Mesenchymal stem cell (in vitro differentiated cells and primary cell): ENCODE data around the gene ACSF2.

ENCODE experiments used
- DNase-seq: peaks from one replicate; pipeline ENCODE4 v3.0.0-alpha.2; 2013
- H2AFZ ChIP-seq: one replicate; pipeline ENCODE4 v1.6.1; 2013; ENCODE audit warnings: low read depth, mild to moderate bottlenecking, control low read depth, inconsistent platforms, low read length, moderate library complexity
- H2AK5ac ChIP-seq: 2 replicates; pipeline ENCODE4 v1.6.1; 2013; ENCODE audit warnings: low read length, moderate library complexity, mild to moderate bottlenecking, inconsistent platforms; ENCODE audit not compliant: severe bottlenecking
- H2BK120ac ChIP-seq: one replicate; pipeline ENCODE4 v1.6.1; 2013; ENCODE audit warnings: low read depth, mild to moderate bottlenecking, inconsistent platforms, low read length, moderate library complexity
- H2BK12ac ChIP-seq, 2 experiments: one replicate each; pipeline ENCODE4 v1.6.1; 2013; ENCODE audit warnings: inconsistent platforms in 2 of 2, low read length in 2 of 2, mild to moderate bottlenecking in 2 of 2, moderate library complexity in 2 of 2, control low read depth in 1 of 2
- H2BK15ac ChIP-seq: one replicate; pipeline ENCODE4 v1.6.1; 2013; ENCODE audit warnings: mild to moderate bottlenecking, low read depth, inconsistent platforms; ENCODE audit not compliant: poor library complexity, severe bottlenecking
- H2BK5ac ChIP-seq: 2 replicates; pipeline ENCODE4 v1.6.1; 2013; ENCODE audit warnings: low read depth, mild to moderate bottlenecking, low read length, control low read depth, inconsistent platforms; ENCODE audit not compliant: poor library complexity, severe bottlenecking
- H3K14ac ChIP-seq, 2 experiments: one replicate each; pipeline ENCODE4 v1.6.1; 2013; ENCODE audit warnings: inconsistent platforms in 2 of 2, low read length in 2 of 2, control low read depth in 1 of 2, mild to moderate bottlenecking in 1 of 2, moderate library complexity in 1 of 2
- H3K18ac ChIP-seq, 2 experiments: one replicate each; pipeline ENCODE4 v1.6.1; 2013; ENCODE audit warnings: inconsistent platforms in 2 of 2, low read length in 2 of 2, control low read depth in 1 of 2, low read depth in 1 of 2, mild to moderate bottlenecking in 1 of 2
- H3K23ac ChIP-seq, 2 experiments: one replicate each; pipeline ENCODE4 v1.6.1; 2013; ENCODE audit warnings: inconsistent platforms in 2 of 2, low read length in 2 of 2, mild to moderate bottlenecking in 2 of 2, moderate library complexity in 2 of 2, control low read depth in 1 of 2
- H3K27ac ChIP-seq: 2 replicates; pipeline ENCODE4 v1.5.1; 2013; ENCODE audit warnings: mild to moderate bottlenecking, moderate library complexity, low read length, control low read depth, inconsistent platforms; ENCODE audit not compliant: poor library complexity, severe bottlenecking
- H3K27me3 ChIP-seq, 2 experiments: 2 replicates each; pipeline versions ENCODE4 v1.6.1 to v1.7.0; 2013; ENCODE audit warnings: low read length in 2 of 2, mild to moderate bottlenecking in 2 of 2, moderate library complexity in 2 of 2, control low read depth in 1 of 2, inconsistent platforms in 1 of 2; ENCODE audit not compliant: control insufficient read depth in 1 of 2, insufficient read depth in 1 of 2
- H3K36me3 ChIP-seq, 2 experiments: 2 replicates each; pipeline versions ENCODE4 v1.6.1 to v1.7.0; 2013; ENCODE audit warnings: low read length in 2 of 2, control low read depth in 1 of 2, inconsistent platforms in 1 of 2, low read depth in 1 of 2, mild to moderate bottlenecking in 1 of 2; ENCODE audit not compliant: insufficient read depth in 2 of 2, control insufficient read depth in 1 of 2
- H3K4ac ChIP-seq, 2 experiments: one replicate each; pipeline ENCODE4 v1.6.1; 2013; ENCODE audit warnings: inconsistent platforms in 2 of 2, low read length in 2 of 2, mild to moderate bottlenecking in 2 of 2, moderate library complexity in 2 of 2, control low read depth in 1 of 2, low read depth in 1 of 2
- H3K4me1 ChIP-seq: 2 replicates; pipeline ENCODE4 v1.6.1; 2013; ENCODE audit warnings: low read depth, low read length, control low read depth; ENCODE audit not compliant: control insufficient read depth, insufficient read depth
- H3K4me2 ChIP-seq: 2 replicates; pipeline ENCODE4 v1.6.1; 2013; ENCODE audit warnings: low read length, mild to moderate bottlenecking, inconsistent platforms; ENCODE audit not compliant: poor library complexity, severe bottlenecking
- H3K4me3 ChIP-seq, 2 experiments: 2 replicates each; pipeline versions ENCODE4 v1.5.1 to v1.7.0; 2013; ENCODE audit warnings: low read length in 2 of 2, mild to moderate bottlenecking in 2 of 2, control low read depth in 1 of 2, low read depth in 1 of 2; ENCODE audit not compliant: insufficient read depth in 1 of 2
- H3K79me1 ChIP-seq: replicated peaks from 2 replicates; pipeline ENCODE4 v1.6.1; 2013; ENCODE audit warnings: mild to moderate bottlenecking, control low read depth, low read length, inconsistent platforms; ENCODE audit not compliant: poor library complexity, severe bottlenecking
- H3K9ac ChIP-seq: 2 replicates; pipeline ENCODE4 v1.7.0; 2013; ENCODE audit warnings: mild to moderate bottlenecking, low read length, moderate library complexity
- H3K9me3 ChIP-seq: 2 replicates; pipeline ENCODE4 v1.7.0; 2013; ENCODE audit warnings: mild to moderate bottlenecking, low read length; ENCODE audit not compliant: control insufficient read depth
- H4K8ac ChIP-seq: one replicate; pipeline ENCODE4 v1.6.1; 2013; ENCODE audit warnings: inconsistent platforms, mild to moderate bottlenecking, low read length, moderate library complexity
- H4K91ac ChIP-seq: one replicate; pipeline ENCODE4 v1.6.1; 2013; ENCODE audit warnings: mild to moderate bottlenecking, low read length, inconsistent platforms
- WGBS: methylation state at CpG from one replicate; pipeline ENCODE4 v1.1.7; 2013; ENCODE audit warnings: mixed read lengths; 5-methylcytosine and 5-hydroxymethylcytosine counted together

The ACSF2 gene

DNA sequence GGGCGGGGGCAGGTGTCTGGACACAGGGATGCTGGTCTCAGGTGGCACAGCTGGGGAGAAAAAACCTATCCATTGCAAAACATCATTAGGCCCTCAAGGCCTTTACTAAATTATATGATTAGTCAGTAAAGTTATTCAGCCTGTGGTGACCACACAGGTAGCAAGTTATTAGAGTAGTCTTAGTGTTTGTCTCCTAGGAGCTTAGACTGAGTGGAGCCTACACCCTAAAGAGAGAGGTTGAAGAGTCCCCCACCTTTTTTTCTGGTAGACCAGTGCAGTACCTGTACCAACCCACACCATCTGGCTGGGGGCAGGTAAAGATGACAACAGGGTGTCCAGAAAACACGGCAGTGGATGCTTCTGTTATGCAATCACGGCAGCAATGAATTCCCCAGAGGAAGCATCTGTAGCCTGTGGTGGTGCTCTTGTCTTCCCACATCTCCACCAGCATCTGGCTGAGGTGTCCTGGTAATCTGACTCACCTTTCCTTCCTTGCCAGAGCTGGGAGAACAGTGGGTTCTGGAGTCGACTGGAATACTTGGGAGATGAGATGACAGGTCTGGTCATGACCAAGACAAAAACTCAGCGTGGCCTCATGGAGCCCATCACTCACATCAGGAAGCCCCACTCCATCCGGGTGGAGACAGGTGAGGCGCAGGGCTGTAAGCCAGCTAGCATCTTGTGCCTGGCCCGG, 93.3 kb downstream of the ACSF2 start:
- no peak overlapping the region for H3K4ac ChIP-seq
- no peak overlapping the region for H2AFZ ChIP-seq
- 88% methylated on average over 7 of the region's 8 CpGs for WGBS
- no peak overlapping the region for H3K9ac ChIP-seq
- H3K27me3 ChIP-seq, result peaks cover 0 to 6% of the 10 kb centered on the region in 2 experiments
- H4K91ac ChIP-seq, result no peak overlapping the region
- no peak for DNase-seq
- peaks cover 12% of the 10 kb centered on the region for H3K4me1 ChIP-seq
- no peak overlapping the region for H3K4me2 ChIP-seq
- H3K79me1 ChIP-seq, result no peaks in the 10 kb centered on the region
- H3K27ac ChIP-seq, result no peak overlapping the region
- H2BK12ac ChIP-seq, result no peak overlapping the region
- H3K14ac ChIP-seq, result no peak overlapping the region
- H2BK5ac ChIP-seq, result no peak overlapping the region
- no peak overlapping the region for H4K8ac ChIP-seq
- no peaks in the 10 kb centered on the region for H3K36me3 ChIP-seq
- no peak overlapping the region for H3K23ac ChIP-seq
- no peak overlapping the region for H3K4me3 ChIP-seq
- H2BK15ac ChIP-seq, result no peak overlapping the region
- H2BK120ac ChIP-seq, result no peak overlapping the region
- no peak overlapping the region for H3K18ac ChIP-seq
- no peak overlapping the region for H2AK5ac ChIP-seq
- no peaks in the 10 kb centered on the region for H3K9me3 ChIP-seq

DNA sequence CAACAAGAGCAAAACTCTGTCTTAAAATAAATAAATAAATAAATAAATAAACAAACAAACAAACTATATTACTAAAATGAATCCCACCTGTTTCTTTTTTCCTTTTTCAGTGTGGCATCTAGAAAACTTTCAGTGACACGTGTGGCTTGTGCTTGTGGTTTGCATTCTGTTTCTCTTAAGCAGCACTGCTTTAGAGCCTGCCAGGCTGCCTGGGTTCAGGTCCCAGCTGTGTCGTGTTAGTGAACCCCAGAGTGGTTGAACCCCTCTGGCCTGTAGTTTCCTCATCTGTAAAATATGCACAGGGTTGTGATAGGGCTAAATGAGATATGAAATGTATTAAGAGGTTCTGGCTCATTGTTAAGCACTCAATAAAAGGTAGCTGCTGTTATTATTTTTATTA, 94.5 kb downstream of the ACSF2 start:
- Histone ChIP-seq H2AFZ (no peak overlapping the region), H3K9ac (no peak overlapping the region), H3K4ac (no peak overlapping the region), H3K14ac (no peak overlapping the region), H2BK15ac (no peak overlapping the region), H2BK12ac (no peak overlapping the region), H3K18ac (no peak overlapping the region), H2BK5ac (no peak overlapping the region), H3K27me3 (peaks cover 0 to 11% of the 10 kb centered on the region in 2 experiments), H2BK120ac (no peak overlapping the region), H4K91ac (no peak overlapping the region), H3K36me3 (no peaks in the 10 kb centered on the region), H3K27ac (no peak overlapping the region), H3K9me3 (no peaks in the 10 kb centered on the region), H3K4me1 (peaks cover 4% of the 10 kb centered on the region), H3K79me1 (no peaks in the 10 kb centered on the region), H3K4me2 (no peak overlapping the region), H2AK5ac (no peak overlapping the region), H3K4me3 (no peak overlapping the region), H3K23ac (no peak overlapping the region), H4K8ac (no peak overlapping the region)
- WGBS, result 73% methylated on average over 2 of the region's 2 CpGs
- no peak for DNase-seq

- Histone ChIP-seq H3K4me1 (peaks cover 4% of the 10 kb centered on the region), H3K4me2 (no peak overlapping the region), H3K9ac (no peak overlapping the region), H4K8ac (no peak overlapping the region), H3K14ac (no peak overlapping the region), H3K27ac (no peak overlapping the region), H3K4ac (no peak overlapping the region), H3K18ac (no peak overlapping the region), H2AFZ (no peak overlapping the region), H3K4me3 (no peak overlapping the region), H2BK120ac (no peak overlapping the region), H2BK5ac (no peak overlapping the region), H3K27me3 (peaks cover 0 to 11% of the 10 kb centered on the region in 2 experiments), H3K79me1 (no peaks in the 10 kb centered on the region), H3K36me3 (no peaks in the 10 kb centered on the region), H3K23ac (no peak overlapping the region), H2BK15ac (no peak overlapping the region), H2AK5ac (no peak overlapping the region), H3K9me3 (no peaks in the 10 kb centered on the region), H2BK12ac (no peak overlapping the region), H4K91ac (no peak overlapping the region)
- no peak for DNase-seq
- WGBS, result 69% methylated on average over 2 of the region's 2 CpGs
Measured at GRCh38 chr17:50521514-50521913, 95.5 kb downstream of the ACSF2 start.

DNA sequence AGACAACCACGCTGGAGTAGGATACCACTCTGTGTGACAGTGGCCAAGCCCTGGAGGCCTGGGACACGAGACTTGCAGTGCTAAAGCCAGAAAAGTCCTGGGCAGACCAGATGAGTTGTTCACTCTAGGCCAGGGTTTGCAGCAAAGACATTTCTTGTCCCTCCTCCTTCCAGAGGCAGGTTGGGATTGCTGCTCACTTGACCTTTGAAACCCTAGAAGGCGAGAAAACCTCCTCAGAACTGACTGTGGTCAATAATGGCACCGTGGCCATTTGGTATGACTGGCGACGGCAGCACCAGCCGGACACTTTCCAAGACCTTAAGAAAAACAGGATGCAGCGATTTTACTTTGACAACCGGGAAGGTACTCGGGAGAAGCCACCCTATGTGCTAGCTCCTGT, 96.7 kb downstream of the ACSF2 start:
- H3K9me3 ChIP-seq, result no peaks in the 10 kb centered on the region
- no peak overlapping the region for H3K4me3 ChIP-seq
- no peak overlapping the region for H2AFZ ChIP-seq
- no peak overlapping the region for H3K9ac ChIP-seq
- H3K14ac ChIP-seq, result no peak overlapping the region
- peaks cover 10% of the 10 kb centered on the region for H3K4me1 ChIP-seq
- DNase-seq, result no peak
- H3K4ac ChIP-seq, result no peak overlapping the region
- H2BK120ac ChIP-seq, result no peak overlapping the region
- H3K27ac ChIP-seq, result no peak overlapping the region
- no peak overlapping the region for H2BK15ac ChIP-seq
- H3K79me1 ChIP-seq, result no peaks in the 10 kb centered on the region
- no peak overlapping the region for H4K8ac ChIP-seq
- WGBS, result 85% methylated on average over 10 of the region's 10 CpGs
- no peak overlapping the region for H2AK5ac ChIP-seq
- no peak overlapping the region for H2BK5ac ChIP-seq
- no peaks in the 10 kb centered on the region for H3K36me3 ChIP-seq
- H3K18ac ChIP-seq, result no peak overlapping the region
- H3K4me2 ChIP-seq, result no peak overlapping the region
- no peak overlapping the region for H4K91ac ChIP-seq
- H3K27me3 ChIP-seq, result peaks cover 0 to 18% of the 10 kb centered on the region in 2 experiments
- no peak overlapping the region for H2BK12ac ChIP-seq
- H3K23ac ChIP-seq, result no peak overlapping the region
